Astrocyte (in vitro differentiated cells and primary cell): ENCODE data around the gene IQCH. TPM values are rescaled to one million over a fixed set of nuclear protein-coding genes. Genes with fewer than 3 reads are reported as not detected.
A peak's percentile ranks its signal among the peaks of the same experiment; 100 is the strongest.
"Not testable (repeated sequence)": the region's sequence is repeated elsewhere in the genome, so short reads cannot be mapped to it uniquely, and the experiment has no call there.

ENCODE experiments used
- DNase-seq: peaks from one replicate; pipeline ENCODE4 v3.0.0-alpha.2; 2010; ENCODE audit warnings: low read depth
- FAIRE-seq: peaks from 2 replicates; lab custom pipeline; 2011; peaks lifted over from hg19 to GRCh38; lab: Jason Lieb, UNC
- H2AFZ ChIP-seq: 2 replicates; pipeline ENCODE4 v1.6.0; 2012; ENCODE audit warnings: low read depth, low read length, inconsistent platforms
- H3K27ac ChIP-seq: 2 replicates; pipeline ENCODE4 v1.5.1; 2011; ENCODE audit warnings: low read depth, low read length, inconsistent platforms
- H3K27me3 ChIP-seq: 2 replicates; pipeline ENCODE4 v1.6.0; 2011; ENCODE audit warnings: low read length, inconsistent platforms; ENCODE audit not compliant: insufficient read depth
- H3K36me3 ChIP-seq: 2 replicates; pipeline ENCODE4 v1.5.1; 2011; ENCODE audit warnings: low read length, inconsistent platforms; ENCODE audit not compliant: insufficient read depth
- H3K4me1 ChIP-seq: 2 replicates; pipeline ENCODE4 v1.5.1; 2011; ENCODE audit warnings: low read length, inconsistent platforms; ENCODE audit not compliant: insufficient read depth
- H3K4me2 ChIP-seq: 2 replicates; pipeline ENCODE4 v1.6.0; 2012; ENCODE audit warnings: low read length, inconsistent platforms
- H3K4me3 ChIP-seq: 2 replicates; pipeline ENCODE4 v1.5.1; 2011; ENCODE audit warnings: low read depth, mild to moderate bottlenecking, low read length, inconsistent platforms; ENCODE audit not compliant: insufficient read depth
- H3K79me2 ChIP-seq: 2 replicates; pipeline ENCODE4 v1.6.0; 2012; ENCODE audit warnings: mild to moderate bottlenecking, low read length, inconsistent platforms; ENCODE audit not compliant: insufficient read depth
- H3K9ac ChIP-seq: 2 replicates; pipeline ENCODE4 v1.6.0; 2012; ENCODE audit warnings: mild to moderate bottlenecking, low read length, inconsistent platforms
- H3K9me3 ChIP-seq: 2 replicates; pipeline ENCODE4 v1.5.1; 2012; ENCODE audit warnings: low read depth, mild to moderate bottlenecking, low read length, inconsistent platforms; ENCODE audit not compliant: insufficient read depth
- H4K20me1 ChIP-seq: 2 replicates; pipeline ENCODE4 v1.6.0; 2012; ENCODE audit warnings: low read length, inconsistent platforms; ENCODE audit not compliant: insufficient read depth
- H3K27ac Mint-ChIP-seq: one replicate; pipeline ENCODE4 v1.8.0; 2021; ENCODE audit warnings: mild to moderate bottlenecking, mixed read lengths; ENCODE audit not compliant: unreplicated experiment
- H3K27me3 Mint-ChIP-seq: one replicate; pipeline ENCODE4 v1.8.0; 2021; ENCODE audit warnings: low read depth, mixed read lengths; ENCODE audit not compliant: unreplicated experiment
- H3K36me3 Mint-ChIP-seq: one replicate; pipeline ENCODE4 v1.8.0; 2021; ENCODE audit warnings: low read depth, mixed read lengths; ENCODE audit not compliant: unreplicated experiment
- H3K4me1 Mint-ChIP-seq: one replicate; pipeline ENCODE4 v1.8.0; 2021; ENCODE audit warnings: low read depth, mixed read lengths; ENCODE audit not compliant: unreplicated experiment
- H3K4me3 Mint-ChIP-seq: one replicate; pipeline ENCODE4 v1.8.0; 2021; ENCODE audit warnings: mild to moderate bottlenecking, moderate library complexity, mixed read lengths; ENCODE audit not compliant: unreplicated experiment
- H3K9me3 Mint-ChIP-seq: one replicate; pipeline ENCODE4 v1.8.0; 2021; ENCODE audit warnings: mild to moderate bottlenecking, mixed read lengths; ENCODE audit not compliant: unreplicated experiment
- EZH2 ChIP-seq: IDR thresholded peaks from 2 replicates; pipeline ENCODE4 v1.6.1; 2012; ENCODE audit warnings: mild to moderate bottlenecking, low read length, inconsistent platforms; ENCODE audit not compliant: insufficient read depth
- total RNA-seq: library from RNA; stranded (reverse); gene quantifications from 2 replicates; pipeline ENCODE4 v1.2.1, GENCODE V29; 2021
- TF ChIP-seq, protein P1 (sequence below): IDR thresholded peaks from 2 replicates; pipeline ENCODE4 v1.5.1; 2011; ENCODE audit warnings: low read depth, mild to moderate bottlenecking, inconsistent platforms, low read length, moderate library complexity; ENCODE audit not compliant: insufficient read depth

The IQCH gene
- total RNA-seq, 1 donor from 2014 or later = 2.7 TPM

- Histone ChIP-seq H3K9ac (peak overlapping the region; percentile 99), H3K4me3 (peak overlapping the region; percentile 96), H3K9me3 (no peaks in the 10 kb centered on the region), H4K20me1 (peaks cover 23% of the 10 kb centered on the region), H3K79me2 (peaks cover 55% of the 10 kb centered on the region), H3K27me3 (no peaks in the 10 kb centered on the region), H2AFZ (peak overlapping the region; percentile 80), H3K4me2 (peak overlapping the region; percentile 91), H3K4me1 (peaks cover 7% of the 10 kb centered on the region), H3K36me3 (no peaks in the 10 kb centered on the region), H3K27ac (peak overlapping the region; percentile 98)
- FAIRE-seq = no peak
- Mint-ChIP-seq H3K4me3 (peak overlapping the region; percentile 100), H3K36me3 (no peaks in the 10 kb centered on the region), H3K9me3 (no peaks in the 10 kb centered on the region), H3K27ac (peak overlapping the region; percentile 100), H3K4me1 (peaks cover 5% of the 10 kb centered on the region), H3K27me3 (no peaks in the 10 kb centered on the region)
- peak; percentile 30 for DNase-seq
- TF ChIP-seq EZH2 = no peak
- TF ChIP-seq, protein P1, sequence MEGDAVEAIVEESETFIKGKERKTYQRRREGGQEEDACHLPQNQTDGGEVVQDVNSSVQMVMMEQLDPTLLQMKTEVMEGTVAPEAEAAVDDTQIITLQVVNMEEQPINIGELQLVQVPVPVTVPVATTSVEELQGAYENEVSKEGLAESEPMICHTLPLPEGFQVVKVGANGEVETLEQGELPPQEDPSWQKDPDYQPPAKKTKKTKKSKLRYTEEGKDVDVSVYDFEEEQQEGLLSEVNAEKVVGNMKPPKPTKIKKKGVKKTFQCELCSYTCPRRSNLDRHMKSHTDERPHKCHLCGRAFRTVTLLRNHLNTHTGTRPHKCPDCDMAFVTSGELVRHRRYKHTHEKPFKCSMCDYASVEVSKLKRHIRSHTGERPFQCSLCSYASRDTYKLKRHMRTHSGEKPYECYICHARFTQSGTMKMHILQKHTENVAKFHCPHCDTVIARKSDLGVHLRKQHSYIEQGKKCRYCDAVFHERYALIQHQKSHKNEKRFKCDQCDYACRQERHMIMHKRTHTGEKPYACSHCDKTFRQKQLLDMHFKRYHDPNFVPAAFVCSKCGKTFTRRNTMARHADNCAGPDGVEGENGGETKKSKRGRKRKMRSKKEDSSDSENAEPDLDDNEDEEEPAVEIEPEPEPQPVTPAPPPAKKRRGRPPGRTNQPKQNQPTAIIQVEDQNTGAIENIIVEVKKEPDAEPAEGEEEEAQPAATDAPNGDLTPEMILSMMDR = no peak
Observed at GRCh38 chr15:67253549-67254237, 893 bp upstream of the IQCH start.

- Mint-ChIP-seq H3K4me3 (peak overlapping the region; percentile 68), H3K27me3 (no peaks in the 10 kb centered on the region), H3K36me3 (no peaks in the 10 kb centered on the region), H3K4me1 (peaks cover 5% of the 10 kb centered on the region), H3K27ac (no peak overlapping the region), H3K9me3 (no peaks in the 10 kb centered on the region)
- Histone ChIP-seq H3K9ac (no peak overlapping the region), H3K9me3 (no peaks in the 10 kb centered on the region), H3K4me2 (no peak overlapping the region), H3K4me1 (peaks cover 7% of the 10 kb centered on the region), H4K20me1 (peaks cover 10% of the 10 kb centered on the region), H3K27me3 (no peaks in the 10 kb centered on the region), H3K27ac (no peak overlapping the region), H2AFZ (no peak overlapping the region), H3K4me3 (no peak overlapping the region), H3K36me3 (no peaks in the 10 kb centered on the region), H3K79me2 (peaks cover 33% of the 10 kb centered on the region)
- FAIRE-seq (no peak), DNase-seq (no peak)
- no peak for TF ChIP-seq EZH2
- TF ChIP-seq, protein P1 = no peak
Observed at GRCh38 chr15:67256051-67256450, 1.5 kb downstream of the IQCH start.

GRCh38 chr15:67258412-67258811, 3.8 kb downstream of the IQCH start:
- FAIRE-seq, H3K4me1 Mint-ChIP-seq, H2AFZ ChIP-seq, H3K9me3 Mint-ChIP-seq, H3K27ac Mint-ChIP-seq, H3K27me3 Mint-ChIP-seq, H3K36me3 Mint-ChIP-seq, H3K9ac ChIP-seq, H3K4me3 Mint-ChIP-seq, H3K4me1 ChIP-seq, H3K4me2 ChIP-seq, DNase-seq, H3K79me2 ChIP-seq, H3K27me3 ChIP-seq, H3K36me3 ChIP-seq, H3K27ac ChIP-seq, H3K4me3 ChIP-seq, H3K9me3 ChIP-seq, H4K20me1 ChIP-seq: not testable (repeated sequence)
